SK-N-SH treated with all-trans-retinoic acid at 6 μM for 48 hours (cell line): ENCODE data around the gene KHK.
A peak's percentile ranks its signal among the peaks of the same experiment; 100 is the strongest.

ENCODE experiments used
- ATAC-seq: fragments of 200-7000 bp; cut with Tn5 transposase; 3 replicates; pipeline ENCODE4 v1.9.1; 2020; ENCODE audit warnings: mild to moderate bottlenecking, moderate library complexity
- BACH2 ChIP-seq: fragments of 250-450 bp; sonication (Bioruptor Pico); IDR thresholded peaks from 2 replicates; pipeline ENCODE4 v1.9.0; 2021; ENCODE audit warnings: mild to moderate bottlenecking, borderline replicate concordance
- CREB5 ChIP-seq: fragments of 250-450 bp; sonication (Bioruptor Pico); IDR thresholded peaks from 2 replicates; pipeline ENCODE4 v1.5.1; 2020; ENCODE audit warnings: low read depth, mild to moderate bottlenecking, moderate library complexity
- CSDC2 ChIP-seq: fragments of 250-450 bp; sonication (Bioruptor Pico); IDR thresholded peaks from 2 replicates; pipeline ENCODE4 v1.5.0; 2020; ENCODE audit warnings: mild to moderate bottlenecking, moderate library complexity
- GLIS3 ChIP-seq: fragments of 250-450 bp; sonication (Bioruptor Pico); IDR thresholded peaks from 2 replicates; pipeline ENCODE4 v1.5.0; 2020; ENCODE audit warnings: mild to moderate bottlenecking, moderate library complexity
- ISL1 ChIP-seq: fragments of 250-450 bp; sonication (Bioruptor Pico); IDR thresholded peaks from 2 replicates; pipeline ENCODE4 v2.1.2; 2022; ENCODE audit warnings: mild to moderate bottlenecking, moderate library complexity
- OSR1 ChIP-seq: fragments of 250-450 bp; sonication (Bioruptor Pico); IDR thresholded peaks from 2 replicates; pipeline ENCODE4 v1.8.0; 2022; ENCODE audit warnings: moderate library complexity, mild to moderate bottlenecking, inconsistent platforms
- PATZ1 ChIP-seq: fragments of 250-450 bp; sonication (Bioruptor Pico); IDR thresholded peaks from 2 replicates; pipeline ENCODE4 v1.8.0; 2020; ENCODE audit warnings: mild to moderate bottlenecking, moderate library complexity, borderline replicate concordance
- PPARA ChIP-seq: fragments of 250-450 bp; sonication (Bioruptor Pico); IDR thresholded peaks from 2 replicates; pipeline ENCODE4 v1.5.0; 2020; ENCODE audit warnings: mild to moderate bottlenecking, borderline replicate concordance
- RARB ChIP-seq: fragments of 250-450 bp; sonication (Bioruptor Pico); IDR thresholded peaks from 2 replicates; pipeline ENCODE4 v1.8.0; 2021; ENCODE audit warnings: mild to moderate bottlenecking, moderate library complexity
- SNAI2 ChIP-seq: fragments of 250-450 bp; sonication (Bioruptor Pico); IDR thresholded peaks from 2 replicates; pipeline ENCODE4 v1.5.0; 2020; ENCODE audit warnings: mild to moderate bottlenecking, moderate library complexity
- TCF4 ChIP-seq: fragments of 250-450 bp; sonication (Bioruptor Pico); IDR thresholded peaks from 2 replicates; pipeline ENCODE4 v1.8.0; 2021; ENCODE audit warnings: mild to moderate bottlenecking, moderate library complexity, borderline replicate concordance
- TOX ChIP-seq: fragments of 250-450 bp; sonication (Bioruptor Pico); IDR thresholded peaks from 2 replicates; pipeline ENCODE4 v1.8.0; 2021; ENCODE audit warnings: mild to moderate bottlenecking, moderate library complexity, borderline replicate concordance
- ZC3H10 ChIP-seq: fragments of 250-450 bp; sonication (Bioruptor Pico); IDR thresholded peaks from 2 replicates; pipeline ENCODE4 v1.5.1; 2021; ENCODE audit warnings: mild to moderate bottlenecking, moderate library complexity
- ZFP3 ChIP-seq: fragments of 250-450 bp; sonication (Bioruptor Pico); IDR thresholded peaks from 2 replicates; pipeline ENCODE4 v1.5.0; 2020; ENCODE audit warnings: mild to moderate bottlenecking, moderate library complexity
- ZFP30 ChIP-seq: fragments of 450-650 bp; formaldehyde crosslinking; IDR thresholded peaks from 2 replicates; pipeline ENCODE4 v1.5.0; 2022; ENCODE audit warnings: mild to moderate bottlenecking, moderate library complexity
- ZNF565 ChIP-seq: fragments of 450-650 bp; formaldehyde crosslinking; conservative IDR thresholded peaks from 2 replicates; pipeline ENCODE4 v1.5.0; 2020; ENCODE audit warnings: low read depth, mild to moderate bottlenecking, moderate library complexity
- ZNF70 ChIP-seq: fragments of 450-650 bp; formaldehyde crosslinking; IDR thresholded peaks from 2 replicates; pipeline ENCODE4 v1.5.0; 2020; ENCODE audit warnings: mild to moderate bottlenecking, moderate library complexity
- ZNF8 ChIP-seq: fragments of 450-650 bp; formaldehyde crosslinking; IDR thresholded peaks from 2 replicates; pipeline ENCODE4 v1.5.0; 2020; ENCODE audit warnings: mild to moderate bottlenecking, moderate library complexity
- TF ChIP-seq, protein P1 (sequence below): fragments of 250-450 bp; sonication (Bioruptor Pico); IDR thresholded peaks from 2 replicates; pipeline ENCODE4 v1.8.0; 2021; ENCODE audit warnings: low read depth, mild to moderate bottlenecking, moderate library complexity, borderline replicate concordance

Gene KHK

DNA sequence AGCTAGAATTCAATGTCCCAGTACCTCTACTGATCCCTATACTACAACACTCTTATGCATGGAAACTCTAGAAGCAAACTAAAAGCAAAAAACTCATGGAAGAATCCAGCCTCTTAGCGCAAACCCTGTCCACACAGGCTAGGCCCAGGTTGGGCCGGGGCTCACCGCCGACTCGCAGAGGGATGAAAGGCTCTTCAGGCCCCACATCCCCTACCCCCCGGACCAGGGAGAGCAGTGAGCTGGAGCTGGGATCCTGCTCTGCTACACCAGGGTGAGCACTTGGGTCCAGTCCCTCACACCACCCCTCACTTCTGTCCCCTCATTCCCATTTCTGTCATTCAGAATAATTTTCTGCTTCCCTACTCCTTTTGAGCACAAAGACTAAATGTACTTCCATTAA lies 17.1 kb upstream of the KHK start:
- no peak for TF ChIP-seq PATZ1 (CRISPR knock-in tag)
- TF ChIP-seq ZNF8 = no peak
- TF ChIP-seq, all 23 proteins: peak for 0
- no peak for ATAC-seq

GRCh38 chr2:27069961-27070618 lies 16.5 kb upstream of the KHK start:
- TF ChIP-seq ZNF8 = no peak
- TF ChIP-seq, protein P1, sequence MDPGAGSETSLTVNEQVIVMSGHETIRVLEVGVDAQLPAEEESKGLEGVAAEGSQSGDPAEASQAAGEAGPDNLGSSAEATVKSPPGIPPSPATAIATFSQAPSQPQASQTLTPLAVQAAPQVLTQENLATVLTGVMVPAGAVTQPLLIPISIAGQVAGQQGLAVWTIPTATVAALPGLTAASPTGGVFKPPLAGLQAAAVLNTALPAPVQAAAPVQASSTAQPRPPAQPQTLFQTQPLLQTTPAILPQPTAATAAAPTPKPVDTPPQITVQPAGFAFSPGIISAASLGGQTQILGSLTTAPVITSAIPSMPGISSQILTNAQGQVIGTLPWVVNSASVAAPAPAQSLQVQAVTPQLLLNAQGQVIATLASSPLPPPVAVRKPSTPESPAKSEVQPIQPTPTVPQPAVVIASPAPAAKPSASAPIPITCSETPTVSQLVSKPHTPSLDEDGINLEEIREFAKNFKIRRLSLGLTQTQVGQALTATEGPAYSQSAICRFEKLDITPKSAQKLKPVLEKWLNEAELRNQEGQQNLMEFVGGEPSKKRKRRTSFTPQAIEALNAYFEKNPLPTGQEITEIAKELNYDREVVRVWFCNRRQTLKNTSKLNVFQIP = no peak
- TF ChIP-seq ZFP30 (CRISPR knock-in tag) = no peak
- TF ChIP-seq ZNF70 (CRISPR knock-in tag) = no peak
- no peak for TF ChIP-seq ZFP3
- TF ChIP-seq CREB5 (CRISPR knock-in tag) = no peak
- no peak for TF ChIP-seq TOX (CRISPR knock-in tag)
- no peak for TF ChIP-seq SNAI2 (CRISPR knock-in tag)
- no peak for TF ChIP-seq PATZ1 (CRISPR knock-in tag)
- TF ChIP-seq TCF4 (CRISPR knock-in tag) = no peak
- TF ChIP-seq ISL1 (CRISPR knock-in tag) = no peak
- no peak for TF ChIP-seq RARB (CRISPR knock-in tag)
- no peak for TF ChIP-seq OSR1 (CRISPR knock-in tag)
- no peak for TF ChIP-seq ZNF565 (CRISPR knock-in tag)
- no peak for TF ChIP-seq BACH2 (CRISPR knock-in tag)
- ATAC-seq = no peak

- ATAC-seq = peak; percentile 0; the same call in 2 of the 3 replicates
- TF ChIP-seq PPARA (no peak), GLIS3 (CRISPR knock-in tag) (no peak), ZNF565 (CRISPR knock-in tag) (no peak), CSDC2 (no peak)
Observed at GRCh38 chr2:27070653-27071276, 15.8 kb upstream of the KHK start.

DNA sequence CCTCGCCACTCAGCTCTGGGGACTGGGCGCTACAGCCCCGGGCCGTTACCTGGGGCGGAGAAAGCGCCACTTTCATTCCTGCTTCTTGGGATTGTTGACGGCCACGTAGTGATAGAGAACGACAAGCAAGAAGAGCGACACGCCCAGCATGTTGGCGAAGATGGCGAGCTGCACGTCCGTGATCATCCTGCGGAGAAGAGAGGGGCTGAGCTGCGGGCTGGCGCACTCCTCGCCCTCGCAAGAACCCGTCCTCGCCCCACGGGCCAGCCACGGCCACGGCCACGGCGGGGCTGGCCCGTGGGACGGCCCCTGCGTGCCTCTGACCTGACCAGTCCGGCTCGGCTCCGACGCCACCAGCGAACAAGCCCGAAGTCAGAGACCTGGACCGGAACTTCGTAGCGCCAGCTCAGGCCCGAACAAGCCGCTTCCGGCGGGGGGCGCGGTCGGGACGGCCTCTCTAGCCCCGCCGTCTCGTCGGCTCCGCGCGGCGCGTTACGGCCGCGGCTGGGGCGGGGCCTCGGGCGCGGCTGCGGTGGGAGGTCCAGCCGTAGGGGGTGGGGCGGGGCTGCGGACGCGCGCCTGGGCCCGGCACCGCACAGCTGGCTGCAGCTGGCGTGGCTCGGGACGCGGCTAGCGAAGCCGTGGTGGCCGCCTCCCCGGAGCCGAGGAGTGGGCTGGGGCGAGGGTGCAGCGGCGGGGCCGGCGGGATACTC lies 15.1 kb upstream of the KHK start, which contains the start of gene OST4:
Gene OST4 (minus strand): TSS at position 378 of the 713 bp plus-strand sequence.
- ATAC-seq = peak; percentile 87
- TF ChIP-seq BACH2 (CRISPR knock-in tag) (no peak), ZFP3 (peak; percentile 81; the same call in 1 of the 2 replicates), ZC3H10 (CRISPR knock-in tag) (no peak)
